Cardiac septum (tissue), 1 donor: Measurements from ENCODE around the gene KANSL1L. TPM values are rescaled to one million over a fixed set of nuclear protein-coding genes. Genes with fewer than 3 reads are reported as not detected.

Experiments
- DNase-seq: peaks from one replicate; pipeline ENCODE4 v3.0.0-alpha.2; 2020; ENCODE audit warnings: low spot score
- intact Hi-C: fragments of 100-400 bp; cut with DNase I; formaldehyde crosslinking; loops from one replicate; pipeline ENCODE4 v1.14.0; 2022
- total RNA-seq: library from RNA; stranded (reverse); fragmentation: NEBNext Ultra II Directional; extraction: Animal tissue kit (Norgen Biotek cat#: 25700); gene quantifications from one replicate; pipeline ENCODE4 v1.2.1, GENCODE V29; 2021
- donor health status: DM: no; HTN: no; CAD: no.

The KANSL1L gene
- total RNA-seq, 1 donor from 2014 or later, result 25.9 TPM

DNA sequence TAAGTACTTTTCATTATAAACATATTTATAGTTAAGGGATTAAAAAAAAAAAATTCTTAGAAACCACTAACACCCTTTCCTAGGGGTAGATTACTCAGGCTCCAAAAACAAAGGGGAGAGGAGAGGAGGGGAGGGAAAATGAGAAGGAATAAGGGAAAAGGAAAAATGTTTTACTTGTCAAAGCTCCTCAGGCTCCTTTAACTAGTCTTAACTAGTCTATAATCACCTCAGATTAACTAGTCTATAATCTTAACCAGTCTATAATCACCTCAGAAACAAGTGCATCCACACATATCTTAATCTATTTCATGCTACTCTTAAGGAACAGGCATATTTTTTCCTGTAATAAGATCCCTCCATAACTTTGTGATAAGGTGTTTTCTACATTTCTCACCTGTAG is 76.4 kb downstream of the KANSL1L start:
- intact Hi-C loops, result no loop called here
- no peak for DNase-seq

DNA sequence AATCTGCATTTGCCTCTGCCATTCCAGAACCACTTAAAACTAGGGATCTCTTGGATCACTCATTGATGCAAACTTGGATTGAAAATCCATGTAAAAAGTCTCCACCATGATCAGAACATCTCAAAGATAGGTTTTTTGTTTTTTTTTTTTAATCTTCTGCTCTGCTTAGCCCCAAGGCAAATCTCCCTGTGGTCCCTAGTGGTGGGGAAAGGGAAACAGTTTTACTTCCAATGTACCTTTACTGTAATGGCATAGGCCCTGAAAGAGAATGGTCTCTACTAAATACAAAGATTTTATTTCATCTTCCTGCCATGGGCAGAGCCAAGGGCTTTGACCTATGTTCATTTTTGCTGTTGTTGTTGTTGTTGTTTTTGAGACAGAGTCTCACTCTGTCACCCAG is 78.4 kb downstream of the KANSL1L start:
- no peak for DNase-seq
- intact Hi-C loops, result no loop called here

DNA sequence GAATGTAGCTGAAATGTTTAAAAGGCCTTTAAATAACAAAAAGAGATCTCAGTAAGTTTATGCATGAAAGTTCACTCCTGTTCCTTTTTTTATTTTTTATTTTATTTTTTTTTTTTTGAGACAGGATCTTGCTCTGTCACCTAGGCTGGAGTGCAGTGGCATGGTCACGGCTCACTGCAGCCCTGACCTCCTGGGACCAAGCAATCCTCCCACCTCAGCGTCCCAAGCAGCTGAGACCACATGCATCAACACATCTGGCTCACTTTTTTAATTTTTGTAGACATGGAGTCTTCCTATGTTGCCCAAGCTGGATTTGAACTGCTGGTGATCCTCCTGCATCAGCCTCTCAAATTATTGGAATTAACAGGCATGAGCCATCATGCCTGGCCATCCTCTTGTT is 84.3 kb downstream of the KANSL1L start:
- intact Hi-C loops, result no loop called here
- no peak for DNase-seq

DNA sequence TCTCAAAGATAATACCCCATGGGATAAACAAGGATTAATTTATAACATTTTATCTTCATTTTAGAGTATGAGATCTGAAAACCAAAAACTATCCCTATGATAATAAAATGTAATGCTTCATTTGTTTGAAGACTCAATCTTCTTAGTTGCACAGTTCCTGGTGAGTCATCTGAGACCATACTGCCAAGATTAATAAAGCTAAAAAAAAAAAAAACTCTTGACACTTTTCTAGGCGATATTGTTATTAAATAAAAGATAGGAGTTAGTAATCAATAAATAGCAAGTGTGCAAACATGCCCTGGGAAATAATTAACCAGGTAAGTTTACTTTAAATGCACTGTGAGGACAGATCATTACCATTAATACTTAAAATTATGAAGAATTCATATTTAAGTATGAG is 84.9 kb downstream of the KANSL1L start:
- no peak for DNase-seq

DNA sequence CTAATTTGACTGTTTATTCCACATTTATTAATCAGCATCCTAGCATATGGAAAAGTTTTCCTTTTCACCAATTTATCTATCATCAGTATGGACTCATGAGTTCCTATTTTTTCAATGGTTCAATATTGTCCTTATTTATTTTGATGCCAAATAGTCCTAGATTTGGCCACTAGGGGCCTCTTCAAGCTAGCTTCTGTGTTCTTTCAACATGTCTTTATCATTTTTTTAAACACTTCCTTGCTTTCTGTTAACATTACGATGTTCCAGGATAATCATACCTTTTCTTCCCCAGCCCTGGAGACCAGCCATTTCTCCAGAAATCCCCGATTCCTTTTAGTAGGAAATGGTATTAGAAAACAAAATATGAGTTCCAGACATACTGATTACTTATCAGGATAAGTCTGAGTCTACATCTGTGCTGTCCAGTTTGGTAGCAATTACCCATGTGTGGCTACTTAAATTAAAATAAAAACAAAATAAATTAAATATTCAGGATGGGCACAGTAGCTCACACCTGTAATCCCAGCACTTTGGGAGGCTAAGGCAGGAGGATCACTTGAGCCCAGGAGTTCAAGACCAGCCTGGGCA is 98.2 kb downstream of the KANSL1L start:
- no peak for DNase-seq
- intact Hi-C loops, result no loop called here

More for the DNA sequence above, 84.9 kb downstream of the KANSL1L start:
- intact Hi-C loops, result no loop called here

DNA sequence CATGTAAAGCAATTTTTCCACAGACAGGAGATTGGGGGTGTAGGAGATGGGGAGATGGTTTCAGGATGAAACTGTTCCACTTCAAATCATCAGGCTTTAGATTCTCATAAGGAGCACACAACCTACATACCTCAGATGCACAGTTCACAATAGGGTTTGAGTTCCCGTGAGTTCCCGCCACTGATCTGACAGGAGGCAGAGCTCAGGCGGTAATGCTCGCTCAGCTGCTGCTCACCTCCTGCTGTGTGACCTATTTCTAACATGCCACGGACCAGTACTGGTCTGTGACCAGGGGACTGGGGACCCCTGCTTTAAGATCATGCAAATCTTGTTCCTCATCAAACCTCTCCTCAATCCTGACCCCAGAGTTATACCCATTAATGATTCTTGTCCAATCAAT is 98.7 kb downstream of the KANSL1L start:
- DNase-seq, result no peak
- intact Hi-C loops, result no loop called here

DNA sequence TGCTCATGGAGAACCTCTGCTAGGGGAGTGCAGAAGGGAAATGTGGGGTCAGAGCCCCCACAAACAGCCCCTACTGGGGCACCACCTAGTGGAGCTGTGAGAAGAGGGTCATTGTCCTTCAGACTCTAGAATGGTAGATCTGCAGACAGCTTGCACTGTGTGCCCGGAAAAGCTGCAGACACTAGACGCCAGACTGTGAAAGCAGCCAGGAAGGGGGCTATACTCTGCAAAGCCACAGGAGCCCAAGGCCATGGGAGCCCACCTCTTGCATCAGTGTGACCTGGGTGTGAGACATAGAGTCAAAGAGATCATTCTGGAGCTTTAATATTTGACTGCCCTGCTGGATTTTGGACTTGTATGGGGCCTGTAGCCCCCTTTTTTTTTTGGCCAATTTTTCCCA is 107.9 kb downstream of the KANSL1L start:
- intact Hi-C loops, result no loop called here
- no peak for DNase-seq

DNA sequence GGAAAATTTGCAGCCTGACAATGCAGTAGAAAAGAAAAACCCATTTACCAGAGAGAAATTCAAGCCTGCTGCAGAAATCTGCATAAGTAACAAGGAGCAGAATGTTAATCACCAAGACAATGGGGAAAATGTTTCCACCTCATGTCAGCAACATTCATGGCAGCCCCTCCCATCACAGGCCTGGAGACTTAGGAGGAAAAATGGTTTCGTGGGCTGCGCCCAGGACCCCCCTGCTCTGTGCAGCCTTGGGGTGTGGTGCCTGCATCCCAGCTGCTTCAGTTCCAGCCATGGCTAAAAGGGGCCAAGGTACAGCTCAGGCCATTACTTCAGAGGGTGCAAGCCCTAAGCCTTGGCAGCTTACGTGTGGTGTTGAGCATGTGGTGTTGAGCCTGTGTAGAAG is 115.4 kb downstream of the KANSL1L start:
- intact Hi-C loops, result no loop called here
- no peak for DNase-seq

DNA sequence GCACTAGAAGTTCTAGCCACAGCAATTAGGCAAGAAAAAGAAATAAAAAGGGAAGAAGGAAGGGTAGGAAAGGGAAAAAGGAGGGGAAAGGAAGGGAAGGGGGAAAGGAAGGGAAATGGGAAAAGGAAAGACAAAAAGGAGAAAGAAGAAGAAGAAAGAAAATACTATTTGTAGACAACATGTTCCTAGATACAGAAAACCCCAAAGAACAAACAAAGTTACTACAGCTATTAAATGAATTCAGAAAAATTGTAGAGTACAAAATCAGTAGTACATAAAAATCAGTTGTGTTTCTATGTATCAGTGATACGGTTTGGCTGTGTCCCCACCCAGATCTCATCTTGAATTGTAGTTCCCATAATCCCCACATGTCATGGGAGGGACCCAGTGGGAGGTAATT is 116.5 kb downstream of the KANSL1L start:
- DNase-seq, result no peak
- intact Hi-C loops, result no loop called here

DNA sequence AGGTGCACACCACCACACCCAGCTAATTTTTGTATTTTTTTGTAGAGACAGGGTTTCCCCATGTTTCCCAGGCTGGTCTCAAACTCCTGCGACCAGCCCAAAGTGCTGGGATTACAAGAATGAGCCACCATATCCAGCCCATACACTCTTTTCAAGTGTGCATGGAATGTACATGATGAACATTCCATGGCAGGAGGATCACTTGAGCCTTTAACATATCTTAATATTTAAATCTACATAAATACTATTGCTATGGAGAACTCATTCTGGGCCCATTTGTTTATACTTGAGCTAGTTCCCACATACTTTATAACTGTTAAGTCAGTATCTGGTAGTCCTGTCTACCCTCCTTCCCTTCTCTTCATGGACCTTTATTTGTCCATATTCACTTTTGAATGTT is 120.3 kb downstream of the KANSL1L start:
- DNase-seq, result no peak
- intact Hi-C loops, result no loop called here

DNA sequence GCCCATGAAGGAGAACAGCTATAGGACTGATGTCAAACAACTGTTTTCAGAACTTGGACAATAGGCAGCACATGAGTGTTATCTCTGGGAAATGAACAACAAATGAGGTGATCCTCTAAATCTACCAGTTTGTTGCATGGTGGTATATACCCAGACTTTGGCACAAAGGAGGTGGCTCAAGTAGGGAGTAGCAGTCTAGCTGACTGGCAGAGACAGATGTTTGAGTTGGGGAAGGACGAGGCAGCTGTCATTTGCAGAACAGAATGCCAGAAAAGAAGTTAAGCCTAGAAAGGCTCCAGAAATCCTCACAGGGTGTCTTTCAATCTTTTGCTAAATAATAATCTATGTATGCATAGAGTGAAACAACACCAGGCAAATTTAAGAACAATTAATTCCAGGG is 121.4 kb downstream of the KANSL1L start:
- intact Hi-C loops, result no loop called here
- DNase-seq, result no peak

DNA sequence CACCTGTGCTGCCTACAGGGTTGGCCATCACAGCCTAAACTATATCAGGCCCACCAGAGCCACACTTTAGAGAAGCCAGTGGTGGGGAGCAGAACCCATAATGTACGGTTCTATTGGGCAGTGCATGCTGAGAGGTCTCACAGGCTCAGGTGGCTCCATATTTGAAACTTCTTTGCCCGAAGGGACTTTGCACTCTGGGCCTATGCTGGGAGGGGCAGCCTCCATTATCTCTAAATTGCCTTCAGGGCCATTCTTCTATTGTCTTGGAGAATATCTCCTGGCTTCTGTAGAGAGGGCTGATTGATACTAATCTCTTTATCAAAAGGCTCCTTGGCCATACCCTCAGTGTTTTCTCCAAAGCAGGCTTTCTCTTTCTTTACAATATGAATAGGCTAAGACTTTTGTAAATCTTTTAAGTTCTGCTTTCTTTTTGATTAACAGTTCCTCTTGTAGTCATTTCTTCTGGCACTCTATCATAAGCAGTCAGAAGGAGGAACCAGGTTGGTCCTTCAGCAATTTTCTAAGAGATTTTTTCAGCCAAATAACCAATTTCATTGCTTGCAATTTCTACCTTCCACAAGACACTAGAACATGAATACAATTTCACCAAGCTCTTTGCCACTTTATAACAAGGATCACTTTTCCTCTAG is 124.2 kb downstream of the KANSL1L start:
- intact Hi-C loops, result no loop called here
- DNase-seq, result no peak

DNA sequence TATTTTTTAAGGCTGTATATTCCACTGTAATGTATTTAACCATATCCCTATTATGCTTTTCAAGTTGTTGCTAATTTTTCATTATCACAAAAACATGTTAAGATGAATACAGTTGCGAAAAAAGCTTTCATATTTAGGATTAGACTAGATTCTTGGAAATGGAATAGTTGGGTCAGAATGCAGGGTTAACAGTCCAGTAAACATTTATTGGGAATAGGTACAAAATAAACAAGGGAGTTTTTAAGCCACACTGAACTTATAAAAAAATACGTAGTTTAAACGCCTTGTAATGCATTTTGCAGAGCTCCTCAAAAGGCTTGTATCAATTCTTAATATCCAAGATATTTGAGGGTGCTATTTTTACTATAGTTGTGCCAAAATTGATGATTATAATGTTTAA is 133.1 kb downstream of the KANSL1L start:
- DNase-seq, result no peak
- intact Hi-C loops, result no loop called here

DNA sequence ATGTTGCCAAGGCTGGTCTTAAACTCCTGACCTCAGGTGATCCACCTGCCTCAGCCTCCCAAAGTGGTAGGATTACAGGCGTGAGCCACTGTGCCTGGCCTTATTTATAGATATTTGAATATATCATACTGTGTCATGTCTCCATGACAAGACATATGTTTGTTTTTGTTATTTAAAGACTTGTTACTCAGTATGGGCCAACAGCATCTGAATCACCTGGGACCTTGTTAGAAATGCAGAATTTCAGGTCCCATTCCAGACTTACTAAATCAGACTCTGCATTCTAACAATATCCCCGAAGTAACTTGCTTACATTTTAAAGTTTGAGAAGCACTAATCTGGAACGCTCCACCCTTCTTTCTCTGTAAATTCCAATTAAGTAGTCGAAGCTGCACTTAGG is 135.5 kb downstream of the KANSL1L start:
- no peak for DNase-seq
- intact Hi-C loops, result no loop called here

DNA sequence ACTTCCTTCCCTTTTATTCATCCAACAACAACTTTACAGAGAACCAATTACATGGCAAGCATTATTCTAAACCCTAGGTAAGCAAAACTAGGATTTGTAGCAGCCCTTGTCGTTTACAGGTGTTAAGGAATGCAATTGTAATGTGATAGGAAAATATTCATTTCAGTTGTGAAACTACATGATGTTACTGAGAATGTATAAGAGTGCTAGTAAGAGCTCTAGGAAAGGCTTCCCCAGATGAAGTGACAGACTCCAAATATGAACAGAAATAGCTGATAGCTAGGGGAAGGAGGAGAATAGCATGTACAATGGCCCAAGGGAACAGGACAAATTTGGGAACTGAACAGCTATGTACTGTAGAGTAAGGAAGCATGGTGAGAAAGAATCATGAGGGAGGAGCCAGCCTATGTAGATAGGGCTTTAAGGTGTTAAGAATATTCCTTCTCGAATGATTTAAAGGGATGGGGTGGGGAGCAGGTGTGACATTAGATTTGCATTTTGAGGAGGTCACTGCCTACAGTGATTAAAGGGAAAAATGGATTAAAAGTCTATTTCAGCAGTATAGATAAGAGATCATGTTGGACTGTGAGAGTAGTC is 137.0 kb downstream of the KANSL1L start:
- no peak for DNase-seq
- intact Hi-C loops, result no loop called here

DNA sequence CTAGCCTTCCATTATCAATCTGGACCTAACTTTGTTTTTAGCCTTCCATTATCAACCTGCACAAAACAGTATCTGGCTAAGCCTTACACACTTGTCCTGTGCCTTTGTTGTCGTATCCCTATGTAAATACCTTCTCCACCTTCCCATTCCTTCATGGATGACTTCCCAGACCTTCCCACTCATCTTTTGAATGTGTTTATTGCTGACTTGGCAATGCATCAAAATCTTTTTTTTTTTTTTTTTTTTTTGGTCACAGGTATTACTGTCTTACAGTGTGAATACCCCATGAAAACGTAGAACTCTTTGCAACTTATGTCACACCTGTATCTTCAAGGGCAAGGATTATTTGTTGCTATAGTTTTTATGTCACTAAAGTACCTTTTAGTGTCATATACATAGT is 143.0 kb downstream of the KANSL1L start:
- no peak for DNase-seq
- intact Hi-C loops, result no loop called here

DNA sequence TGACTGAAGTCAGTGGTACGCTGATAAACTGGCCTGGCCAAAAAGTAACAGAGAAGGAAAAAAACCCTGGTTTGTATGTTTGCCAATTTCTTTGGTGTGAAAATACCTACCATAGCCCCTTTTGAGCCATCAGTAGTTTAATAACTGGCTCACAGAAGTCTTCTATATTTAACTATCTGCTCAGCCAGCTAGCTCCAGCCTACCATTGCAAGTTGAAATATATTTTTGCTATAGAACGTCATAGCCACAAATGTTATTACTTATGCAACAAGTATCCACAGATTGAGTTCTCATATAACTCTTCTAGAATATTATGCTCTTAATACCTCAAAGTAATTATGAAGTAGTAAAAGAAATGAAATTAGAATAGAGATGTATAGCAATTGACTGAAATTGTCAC is 143.6 kb downstream of the KANSL1L start:
- DNase-seq, result no peak
- intact Hi-C loops, result no loop called here

DNA sequence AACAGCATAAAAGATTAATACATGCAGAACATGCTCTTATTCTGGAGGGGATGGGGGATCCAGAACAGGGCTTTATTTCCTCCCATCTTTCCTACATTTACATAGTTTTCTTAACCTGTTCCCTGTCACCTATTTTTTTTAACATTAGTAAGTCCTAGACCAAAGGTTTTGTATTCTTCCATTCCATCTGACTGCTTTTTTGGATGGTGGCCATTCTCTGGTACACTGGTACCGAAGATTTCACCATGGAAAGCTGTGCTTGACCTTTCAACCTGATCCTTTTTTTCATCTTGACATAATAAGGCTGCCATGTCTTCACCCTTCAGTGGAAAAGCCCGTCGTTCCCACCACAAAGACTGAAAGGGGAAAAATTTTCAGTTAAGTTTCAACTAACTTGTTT is 148.4 kb downstream of the KANSL1L start:
- no peak for DNase-seq
- intact Hi-C loops, result no loop called here

DNA sequence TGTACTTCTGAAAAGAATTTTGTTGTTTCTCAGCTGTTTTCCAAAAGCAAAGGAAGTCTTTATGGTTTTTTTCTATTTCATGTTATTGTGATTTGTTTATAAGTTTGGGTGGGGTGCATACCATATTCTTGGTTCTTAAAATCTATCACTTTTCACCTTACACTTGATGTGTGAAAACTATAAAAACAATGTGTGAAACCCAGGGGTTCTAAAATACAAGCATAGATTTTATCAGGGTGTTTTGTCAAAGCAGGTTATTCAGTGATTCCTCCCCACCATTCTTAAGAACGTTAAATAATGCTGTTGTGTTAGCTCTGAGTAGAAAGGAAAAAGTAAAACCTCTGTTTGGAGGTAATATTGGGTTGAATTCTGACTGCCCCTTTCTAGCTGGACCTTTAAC is 151.1 kb downstream of the KANSL1L start:
- intact Hi-C loops, result no loop called here
- no peak for DNase-seq

DNA sequence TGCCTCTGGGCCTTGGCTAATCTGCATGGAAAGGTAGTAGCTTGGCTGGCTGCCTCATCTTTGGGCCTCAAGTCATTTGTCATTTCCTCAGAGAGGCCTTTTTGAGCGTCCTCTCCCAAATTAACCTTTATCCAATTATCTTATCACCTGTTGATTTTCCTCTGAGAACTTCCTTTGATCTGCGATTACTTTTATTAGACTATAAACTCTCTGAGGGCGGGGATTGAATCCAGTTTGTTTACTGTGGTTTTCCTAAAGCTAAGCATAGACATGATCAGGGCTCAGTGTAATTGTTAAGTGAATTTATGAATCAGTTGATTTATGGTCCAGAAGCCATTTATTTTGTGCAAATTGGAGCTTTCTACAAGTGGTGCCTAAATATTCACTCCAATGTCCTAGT is 161.3 kb downstream of the KANSL1L start:
- intact Hi-C loops, result no loop called here
- DNase-seq, result no peak

DNA sequence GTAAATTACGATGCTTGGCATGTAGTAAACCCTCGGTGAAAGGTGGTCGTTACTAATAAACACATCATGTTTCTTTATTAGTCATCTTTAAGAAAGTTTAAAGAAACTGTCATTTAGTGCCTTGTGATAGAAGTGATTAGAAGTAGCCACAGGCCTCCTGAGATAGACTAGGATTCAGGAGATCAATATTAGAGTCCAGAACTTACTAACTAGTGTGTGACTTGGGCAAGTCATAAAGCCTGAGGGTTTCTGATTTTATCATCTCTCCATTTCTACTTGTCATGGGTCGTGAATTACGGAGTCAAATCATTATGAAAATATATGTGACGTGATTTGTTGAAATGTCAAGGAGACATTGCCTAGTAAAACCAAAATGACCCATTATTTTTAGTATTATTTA is 162.1 kb downstream of the KANSL1L start:
- DNase-seq, result no peak
- intact Hi-C loops, result no loop called here

DNA sequence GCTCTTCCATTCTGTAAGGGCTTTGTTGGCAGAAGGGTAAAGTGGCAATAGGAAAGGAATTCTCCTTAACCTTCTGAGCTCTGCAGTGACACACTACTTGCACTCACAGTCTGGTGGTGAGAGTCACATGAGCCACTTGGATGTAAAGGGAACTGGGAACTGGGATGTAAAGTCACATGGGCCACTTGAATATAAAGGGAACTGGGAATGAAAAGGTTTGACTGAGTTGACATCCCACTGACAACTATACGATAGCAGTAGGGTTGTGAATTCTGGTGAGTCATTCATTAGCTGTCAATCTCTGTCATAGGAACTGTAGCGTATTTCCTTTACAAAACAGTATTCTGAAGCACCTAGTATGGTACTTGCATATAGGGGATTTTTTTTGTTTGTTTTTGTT is 163.3 kb downstream of the KANSL1L start:
- no peak for DNase-seq
- intact Hi-C loops, result no loop called here
